KMS-11 (cell line): ENCODE results near the gene DPYSL3.

Experiments used
- H2AFZ ChIP-seq: fragments of 200-600 bp; sonication (generic); 2 replicates; pipeline ENCODE4 v1.6.1; 2016; ENCODE audit warnings: antibody characterized with exemption, mixed run types, low read depth
- H3K27ac ChIP-seq: fragments of 200-600 bp; sonication (generic); 2 replicates; pipeline ENCODE4 v1.6.1; 2016; ENCODE audit warnings: mild to moderate bottlenecking, mixed run types
- H3K27me3 ChIP-seq: fragments of 200-600 bp; sonication (generic); 2 replicates; pipeline ENCODE4 v1.6.1; 2017; ENCODE audit warnings: mild to moderate bottlenecking, low read depth, mixed run types, moderate library complexity; ENCODE audit not compliant: insufficient read depth
- H3K36me3 ChIP-seq: fragments of 200-600 bp; sonication (generic); 2 replicates; pipeline ENCODE4 v1.6.1; 2017; ENCODE audit warnings: mild to moderate bottlenecking, mixed run types; ENCODE audit not compliant: insufficient read depth
- H3K4me1 ChIP-seq: fragments of 200-600 bp; sonication (generic); 2 replicates; pipeline ENCODE4 v1.6.1; 2016; ENCODE audit warnings: mild to moderate bottlenecking, low read depth, mixed run types; ENCODE audit not compliant: poor library complexity, severe bottlenecking
- H3K4me2 ChIP-seq: fragments of 200-600 bp; sonication (generic); 2 replicates; pipeline ENCODE4 v1.7.0; 2016; ENCODE audit warnings: mild to moderate bottlenecking, mixed run types
- H3K4me3 ChIP-seq: fragments of 200-600 bp; sonication (generic); IDR thresholded peaks from 2 replicates; pipeline ENCODE4 v1.6.1; 2017; ENCODE audit warnings: low read depth, low read length, mixed read lengths; ENCODE audit not compliant: insufficient read depth
- H3K79me2 ChIP-seq: fragments of 200-600 bp; sonication (generic); 2 replicates; pipeline ENCODE4 v1.6.1; 2016; ENCODE audit warnings: low read depth, mixed run types; ENCODE audit not compliant: insufficient read depth
- H3K9ac ChIP-seq: fragments of 200-600 bp; sonication (generic); 2 replicates; pipeline ENCODE4 v1.6.1; 2016; ENCODE audit warnings: mild to moderate bottlenecking, mixed run types
- H4K20me1 ChIP-seq: fragments of 200-600 bp; sonication (generic); 2 replicates; pipeline ENCODE4 v1.6.1; 2016; ENCODE audit warnings: mild to moderate bottlenecking, mixed run types; ENCODE audit not compliant: insufficient read depth
- TF ChIP-seq, protein P1 (sequence below): fragments of 200-600 bp; sonication (generic); conservative IDR thresholded peaks from 2 replicates; pipeline ENCODE4 v1.6.1; 2017; ENCODE audit warnings: low read depth, mild to moderate bottlenecking, antibody characterized with exemption, low read length, moderate library complexity, mixed read lengths

DPYSL3 gene

DNA sequence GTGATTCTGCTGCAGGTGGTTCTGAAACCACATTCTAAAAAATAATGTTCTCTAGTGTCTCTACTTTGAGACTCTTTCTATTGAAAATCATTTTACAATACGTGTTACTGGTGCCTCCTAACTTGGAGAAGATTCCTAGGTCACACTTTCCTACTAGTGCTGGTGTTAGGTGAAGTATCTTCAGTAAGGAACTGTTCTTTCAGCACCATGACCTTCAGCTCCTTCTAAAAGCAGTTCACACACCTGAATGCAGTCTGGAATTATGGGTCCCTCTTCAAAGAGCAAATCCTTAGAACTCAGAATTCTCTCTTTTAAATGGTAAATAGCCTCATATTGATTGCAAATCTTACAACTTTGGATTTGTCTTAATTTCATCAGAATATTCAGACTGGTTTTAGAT lies 10.6 kb upstream of the DPYSL3 start:
- Histone ChIP-seq H3K79me2 (no peaks in the 10 kb centered on the region), H3K9ac (no peak overlapping the region), H3K4me3 (no peak overlapping the region), H3K27me3 (no peaks in the 10 kb centered on the region), H4K20me1 (no peaks in the 10 kb centered on the region), H3K36me3 (no peaks in the 10 kb centered on the region), H3K27ac (no peak overlapping the region), H3K4me1 (no peaks in the 10 kb centered on the region), H3K4me2 (no peak overlapping the region), H2AFZ (no peak overlapping the region)
- TF ChIP-seq, protein P1, sequence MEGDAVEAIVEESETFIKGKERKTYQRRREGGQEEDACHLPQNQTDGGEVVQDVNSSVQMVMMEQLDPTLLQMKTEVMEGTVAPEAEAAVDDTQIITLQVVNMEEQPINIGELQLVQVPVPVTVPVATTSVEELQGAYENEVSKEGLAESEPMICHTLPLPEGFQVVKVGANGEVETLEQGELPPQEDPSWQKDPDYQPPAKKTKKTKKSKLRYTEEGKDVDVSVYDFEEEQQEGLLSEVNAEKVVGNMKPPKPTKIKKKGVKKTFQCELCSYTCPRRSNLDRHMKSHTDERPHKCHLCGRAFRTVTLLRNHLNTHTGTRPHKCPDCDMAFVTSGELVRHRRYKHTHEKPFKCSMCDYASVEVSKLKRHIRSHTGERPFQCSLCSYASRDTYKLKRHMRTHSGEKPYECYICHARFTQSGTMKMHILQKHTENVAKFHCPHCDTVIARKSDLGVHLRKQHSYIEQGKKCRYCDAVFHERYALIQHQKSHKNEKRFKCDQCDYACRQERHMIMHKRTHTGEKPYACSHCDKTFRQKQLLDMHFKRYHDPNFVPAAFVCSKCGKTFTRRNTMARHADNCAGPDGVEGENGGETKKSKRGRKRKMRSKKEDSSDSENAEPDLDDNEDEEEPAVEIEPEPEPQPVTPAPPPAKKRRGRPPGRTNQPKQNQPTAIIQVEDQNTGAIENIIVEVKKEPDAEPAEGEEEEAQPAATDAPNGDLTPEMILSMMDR, result no peak

- Histone ChIP-seq H3K4me2 (no peak overlapping the region), H3K27me3 (no peaks in the 10 kb centered on the region), H3K4me3 (no peak overlapping the region), H3K79me2 (no peaks in the 10 kb centered on the region), H3K36me3 (no peaks in the 10 kb centered on the region), H3K27ac (no peak overlapping the region), H4K20me1 (no peaks in the 10 kb centered on the region), H3K9ac (no peak overlapping the region), H3K4me1 (no peaks in the 10 kb centered on the region), H2AFZ (no peak overlapping the region)
- TF ChIP-seq, protein P1, result no peak
These were observed 9.5 kb upstream of the DPYSL3 start for GRCh38 chr5:147519380-147519779.

- TF ChIP-seq, protein P1, result no peak
- no peaks in the 10 kb centered on the region for H3K36me3 ChIP-seq
- H3K4me2 ChIP-seq, result no peak overlapping the region
- no peaks in the 10 kb centered on the region for H3K79me2 ChIP-seq
- no peak overlapping the region for H2AFZ ChIP-seq
- H3K4me3 ChIP-seq, result no peak overlapping the region
- no peak overlapping the region for H3K9ac ChIP-seq
- H3K27me3 ChIP-seq, result no peaks in the 10 kb centered on the region
- H3K27ac ChIP-seq, result no peak overlapping the region
- H4K20me1 ChIP-seq, result no peaks in the 10 kb centered on the region
- no peaks in the 10 kb centered on the region for H3K4me1 ChIP-seq
These were observed 7.5 kb upstream of the DPYSL3 start for GRCh38 chr5:147517383-147517782.

DNA sequence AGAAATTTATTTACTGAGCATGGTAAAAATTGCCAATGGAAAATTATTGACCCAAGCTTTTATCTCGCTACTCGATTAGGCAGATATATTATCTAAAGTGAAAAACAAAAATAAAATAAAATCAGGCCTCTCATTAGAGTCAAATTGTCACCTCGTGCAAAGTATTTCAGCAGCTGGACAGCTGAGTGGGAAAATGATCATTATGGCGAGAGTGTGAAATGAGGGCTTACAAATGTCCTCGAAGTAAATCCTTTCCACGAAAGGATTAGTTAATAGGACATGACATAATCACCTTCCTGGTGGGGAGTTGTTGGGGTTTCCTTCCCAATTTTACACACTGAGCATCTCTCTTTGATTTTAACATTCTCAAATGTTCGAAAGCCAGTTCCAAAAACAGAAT lies 5.4 kb upstream of the DPYSL3 start:
- TF ChIP-seq, protein P1, result no peak
- Histone ChIP-seq H2AFZ (no peak overlapping the region), H4K20me1 (no peaks in the 10 kb centered on the region), H3K9ac (no peak overlapping the region), H3K4me1 (no peaks in the 10 kb centered on the region), H3K4me2 (no peak overlapping the region), H3K27ac (no peak overlapping the region), H3K36me3 (no peaks in the 10 kb centered on the region), H3K27me3 (no peaks in the 10 kb centered on the region), H3K4me3 (no peak overlapping the region), H3K79me2 (no peaks in the 10 kb centered on the region)
